Parathyroid adenoma (tissue), 2 donors: Measurements from ENCODE around the gene MAGEB2.

ENCODE experiments used
- H2AFZ ChIP-seq: fragments of 300-600 bp; sonication (generic); one replicate; pipeline ENCODE4 v1.7.0; 2017; ENCODE audit warnings: antibody characterized with exemption, mild to moderate bottlenecking
- H3K27ac ChIP-seq: fragments of 300-600 bp; sonication (generic); one replicate; pipeline ENCODE4 v1.7.0; 2017
- H3K27me3 ChIP-seq: fragments of 300-600 bp; sonication (generic); one replicate; pipeline ENCODE4 v1.7.0; 2017; ENCODE audit warnings: low read length; ENCODE audit not compliant: control insufficient read depth, insufficient read depth
- H3K36me3 ChIP-seq: fragments of 300-600 bp; sonication (generic); one replicate; pipeline ENCODE4 v1.7.0; 2017; ENCODE audit warnings: low read length; ENCODE audit not compliant: control insufficient read depth, insufficient read depth
- H3K4me1 ChIP-seq: fragments of 300-600 bp; sonication (generic); one replicate; pipeline ENCODE4 v1.7.0; 2017; ENCODE audit warnings: control low read depth
- H3K4me2 ChIP-seq: fragments of 300-600 bp; sonication (generic); one replicate; pipeline ENCODE4 v1.7.0; 2017; ENCODE audit warnings: low read length
- H3K4me3 ChIP-seq: fragments of 300-600 bp; sonication (generic); one replicate; pipeline ENCODE4 v1.7.0; 2017; ENCODE audit warnings: low read depth, low read length
- H3K79me2 ChIP-seq: fragments of 300-600 bp; sonication (generic); one replicate; pipeline ENCODE4 v1.7.0; 2017; ENCODE audit warnings: control low read depth
- H3K9ac ChIP-seq: fragments of 300-600 bp; sonication (generic); one replicate; pipeline ENCODE4 v1.7.0; 2017; ENCODE audit warnings: mild to moderate bottlenecking
- H3K9me3 ChIP-seq: fragments of 300-600 bp; sonication (generic); one replicate; pipeline ENCODE4 v1.7.0; 2017; ENCODE audit warnings: low read length; ENCODE audit not compliant: control insufficient read depth
- TF ChIP-seq, protein P1 (sequence below): fragments of 300-600 bp; sonication (generic); IDR thresholded peaks from one replicate; pipeline ENCODE4 v1.7.0; 2017; ENCODE audit warnings: antibody characterized with exemption, mild to moderate bottlenecking
- donor health status: primary hyperparathyroidism.

Gene MAGEB2

DNA sequence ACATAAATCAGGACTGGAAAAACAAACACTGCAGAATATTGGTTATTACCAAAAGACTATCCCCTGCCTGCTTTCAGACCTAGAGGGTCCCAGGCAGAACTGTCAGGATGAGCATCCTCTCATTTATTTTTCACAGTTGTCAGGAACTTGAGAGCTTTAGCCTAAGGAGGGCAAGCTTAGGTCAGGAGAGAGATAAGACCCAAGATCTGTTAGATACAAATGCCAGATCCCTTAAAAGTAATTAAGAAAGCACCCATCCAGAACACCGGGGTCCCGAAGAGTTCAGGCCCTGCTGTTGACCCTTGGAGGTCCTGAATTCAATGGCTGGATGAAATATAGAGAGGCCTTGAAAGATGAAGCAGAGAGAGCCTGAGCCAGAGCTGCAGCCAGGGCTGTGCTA lies 9.2 kb downstream of the MAGEB2 start:
- no peaks in the 10 kb centered on the region for H3K79me2 ChIP-seq
- H3K9me3 ChIP-seq = no peaks in the 10 kb centered on the region
- TF ChIP-seq, protein P1, sequence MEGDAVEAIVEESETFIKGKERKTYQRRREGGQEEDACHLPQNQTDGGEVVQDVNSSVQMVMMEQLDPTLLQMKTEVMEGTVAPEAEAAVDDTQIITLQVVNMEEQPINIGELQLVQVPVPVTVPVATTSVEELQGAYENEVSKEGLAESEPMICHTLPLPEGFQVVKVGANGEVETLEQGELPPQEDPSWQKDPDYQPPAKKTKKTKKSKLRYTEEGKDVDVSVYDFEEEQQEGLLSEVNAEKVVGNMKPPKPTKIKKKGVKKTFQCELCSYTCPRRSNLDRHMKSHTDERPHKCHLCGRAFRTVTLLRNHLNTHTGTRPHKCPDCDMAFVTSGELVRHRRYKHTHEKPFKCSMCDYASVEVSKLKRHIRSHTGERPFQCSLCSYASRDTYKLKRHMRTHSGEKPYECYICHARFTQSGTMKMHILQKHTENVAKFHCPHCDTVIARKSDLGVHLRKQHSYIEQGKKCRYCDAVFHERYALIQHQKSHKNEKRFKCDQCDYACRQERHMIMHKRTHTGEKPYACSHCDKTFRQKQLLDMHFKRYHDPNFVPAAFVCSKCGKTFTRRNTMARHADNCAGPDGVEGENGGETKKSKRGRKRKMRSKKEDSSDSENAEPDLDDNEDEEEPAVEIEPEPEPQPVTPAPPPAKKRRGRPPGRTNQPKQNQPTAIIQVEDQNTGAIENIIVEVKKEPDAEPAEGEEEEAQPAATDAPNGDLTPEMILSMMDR = no peak
- H3K4me2 ChIP-seq = no peak overlapping the region
- no peak overlapping the region for H3K4me3 ChIP-seq
- H2AFZ ChIP-seq = no peak overlapping the region
- no peaks in the 10 kb centered on the region for H3K36me3 ChIP-seq
- no peaks in the 10 kb centered on the region for H3K27me3 ChIP-seq
- no peak overlapping the region for H3K27ac ChIP-seq
- no peaks in the 10 kb centered on the region for H3K4me1 ChIP-seq
- no peak overlapping the region for H3K9ac ChIP-seq

DNA sequence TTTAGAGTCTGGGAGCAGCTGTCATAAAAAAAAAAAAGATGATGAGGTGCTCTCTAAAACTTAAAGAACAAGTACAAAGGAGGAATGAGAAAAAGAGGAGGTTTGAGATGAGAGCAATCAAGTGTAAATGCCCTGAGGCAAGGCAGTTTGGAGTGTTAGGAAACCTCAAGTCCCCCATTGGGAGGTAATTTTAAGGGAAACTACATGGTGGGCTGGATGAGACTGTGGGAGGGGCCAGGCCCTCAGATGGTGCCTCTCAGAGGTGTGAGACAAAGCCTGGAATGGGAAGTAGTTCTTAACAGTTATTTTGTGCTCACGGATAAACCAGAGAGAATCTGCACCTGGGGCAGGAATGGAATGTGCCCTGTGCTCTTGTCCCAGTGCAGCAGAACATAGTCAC lies 13.2 kb downstream of the MAGEB2 start:
- Histone ChIP-seq H3K4me2 (no peak overlapping the region), H3K27ac (no peak overlapping the region), H3K9ac (no peak overlapping the region), H2AFZ (no peak overlapping the region), H3K27me3 (no peaks in the 10 kb centered on the region), H3K4me3 (no peak overlapping the region), H3K79me2 (no peaks in the 10 kb centered on the region), H3K9me3 (no peaks in the 10 kb centered on the region), H3K4me1 (no peaks in the 10 kb centered on the region), H3K36me3 (no peaks in the 10 kb centered on the region)
- TF ChIP-seq, protein P1 = no peak

DNA sequence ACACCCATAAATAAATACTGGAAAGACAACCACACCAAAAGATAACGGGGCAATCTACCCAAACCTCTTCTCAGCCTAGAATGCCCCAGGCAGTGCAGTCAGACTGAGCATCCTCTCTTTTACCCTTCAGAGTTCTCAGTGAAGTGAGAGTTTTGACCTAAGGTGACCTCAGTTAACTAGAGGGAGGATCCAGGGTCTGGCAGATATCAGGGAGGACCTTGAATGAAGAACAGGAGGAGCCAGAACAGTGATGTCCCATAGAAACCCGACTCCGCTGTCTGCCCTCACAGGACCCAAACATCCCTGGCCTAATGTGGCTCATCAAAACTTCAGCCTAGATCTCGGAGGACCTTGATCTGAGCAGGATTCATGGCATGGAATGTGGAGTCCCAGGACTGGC lies 15.0 kb downstream of the MAGEB2 start, which contains the start of gene MAGEB3:
Gene MAGEB3, plus strand, starts transcription at position 263 of the 400 bp plus-strand sequence. CDS start 5,268 bp downstream, outside the sequence.
- Histone ChIP-seq H3K9me3 (no peaks in the 10 kb centered on the region), H3K4me2 (no peak within 1 kb of the TSS), H3K27me3 (no peaks in the 10 kb centered on the region), H3K79me2 (no peaks in the 10 kb centered on the region), H3K4me3 (no peak within 1 kb of the TSS), H3K9ac (no peak within 1 kb of the TSS), H3K27ac (no peak within 1 kb of the TSS), H2AFZ (no peak within 1 kb of the TSS), H3K36me3 (no peaks in the 10 kb centered on the region), H3K4me1 (no peaks in the 10 kb centered on the region)
- TF ChIP-seq, protein P1 = no peak

DNA sequence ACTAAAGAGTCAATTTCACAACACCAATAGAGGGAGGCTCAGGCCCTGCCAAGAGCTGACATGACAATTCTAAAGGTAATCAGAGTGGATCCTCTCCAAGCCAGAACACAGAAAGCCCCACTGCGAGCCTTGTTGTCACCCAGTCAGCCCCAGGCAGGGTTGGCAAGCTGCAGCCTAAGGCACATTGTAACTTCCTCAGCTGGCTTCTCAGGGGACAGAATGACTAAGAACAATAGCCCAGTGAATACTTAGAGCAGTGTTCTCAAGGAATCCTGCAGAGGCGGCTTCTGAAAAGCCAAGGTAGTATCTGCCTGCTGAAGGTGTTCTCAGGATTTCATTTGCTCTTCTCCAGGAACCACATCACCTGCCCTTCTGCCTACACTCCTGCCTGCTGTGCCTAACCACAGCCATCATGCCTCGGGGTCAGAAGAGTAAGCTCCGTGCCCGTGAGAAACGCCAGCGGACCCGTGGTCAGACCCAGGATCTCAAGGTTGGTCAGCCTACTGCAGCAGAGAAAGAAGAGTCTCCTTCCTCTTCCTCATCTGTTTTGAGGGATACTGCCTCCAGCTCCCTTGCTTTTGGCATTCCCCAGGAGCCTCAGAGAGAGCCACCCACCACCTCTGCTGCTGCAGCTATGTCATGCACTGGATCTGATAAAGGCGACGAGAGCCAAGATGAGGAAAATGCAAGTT lies 26.5 kb downstream of the MAGEB2 start, which contains the start of gene MAGEB4:
Gene MAGEB4, plus strand, starts transcription at position 277 of the 692 bp plus-strand sequence. Its CDS starts 136 bp downstream, at position 413.
- no peaks in the 10 kb centered on the region for H3K27me3 ChIP-seq
- H3K9ac ChIP-seq = no peak within 1 kb of the TSS
- H3K4me1 ChIP-seq = no peaks in the 10 kb centered on the region
- H3K4me2 ChIP-seq = no peak within 1 kb of the TSS
- TF ChIP-seq, protein P1 = no peak
- H3K9me3 ChIP-seq = no peaks in the 10 kb centered on the region
- H3K27ac ChIP-seq = no peak within 1 kb of the TSS
- no peak within 1 kb of the TSS for H2AFZ ChIP-seq
- H3K36me3 ChIP-seq = no peaks in the 10 kb centered on the region
- H3K79me2 ChIP-seq = no peaks in the 10 kb centered on the region
- no peak within 1 kb of the TSS for H3K4me3 ChIP-seq
